ENCODE measurements around the gene USP47.

The USP47 gene

DNA sequence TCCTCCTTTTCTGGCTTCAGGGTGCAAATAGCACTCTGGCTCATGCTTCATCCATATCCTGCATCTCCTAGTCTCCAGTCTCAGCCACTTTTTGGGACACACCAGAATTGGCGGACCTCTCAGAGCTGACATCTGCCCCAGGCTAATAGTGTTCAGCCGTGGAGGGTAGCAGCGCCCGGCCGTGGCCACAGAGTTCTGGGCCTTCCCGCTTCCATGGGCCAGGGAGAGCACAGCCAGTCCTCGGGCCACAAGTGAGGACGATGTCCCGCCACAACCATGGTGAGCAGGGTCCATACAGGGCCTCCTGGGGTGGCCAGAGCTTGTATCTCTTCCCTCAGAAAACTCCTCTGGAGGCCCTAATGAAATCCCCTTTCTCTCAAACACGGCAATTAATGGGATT is 140.7 kb downstream of the USP47 start:
- DNase-seq (ENCODE audit: low spot score) = no peak

DNA sequence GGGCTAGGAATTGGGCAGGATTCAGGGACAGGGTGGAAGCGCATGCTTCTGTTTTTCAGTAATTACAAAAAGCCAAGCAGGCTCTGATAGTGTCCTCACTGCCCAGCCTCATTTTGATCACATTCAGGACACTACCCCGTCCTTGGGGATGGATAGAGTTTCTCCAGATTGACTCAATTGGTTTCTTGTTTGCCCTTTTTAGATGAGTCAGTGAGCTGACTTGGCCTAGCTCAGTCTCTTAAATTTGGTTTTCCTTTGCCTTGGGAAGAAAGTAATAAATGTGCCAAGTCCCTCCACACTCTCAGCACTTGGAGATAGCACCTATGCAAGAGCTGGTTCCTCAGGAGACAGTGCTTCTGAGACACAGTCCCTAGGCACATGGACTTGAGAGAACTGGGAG is 141.2 kb downstream of the USP47 start:
- DNase-seq (ENCODE audit: low spot score) = no peak

- no peak for DNase-seq (ENCODE audit: low spot score)
Observed at GRCh38 chr11:11983427-11983826, 141.7 kb downstream of the USP47 start.

- no peak for DNase-seq (ENCODE audit: low spot score)
Observed at GRCh38 chr11:11984563-11984962, 142.8 kb downstream of the USP47 start.

GRCh38 chr11:11985016-11985715 is 143.4 kb downstream of the USP47 start:
- no peak for DNase-seq (ENCODE audit: low spot score)

DNA sequence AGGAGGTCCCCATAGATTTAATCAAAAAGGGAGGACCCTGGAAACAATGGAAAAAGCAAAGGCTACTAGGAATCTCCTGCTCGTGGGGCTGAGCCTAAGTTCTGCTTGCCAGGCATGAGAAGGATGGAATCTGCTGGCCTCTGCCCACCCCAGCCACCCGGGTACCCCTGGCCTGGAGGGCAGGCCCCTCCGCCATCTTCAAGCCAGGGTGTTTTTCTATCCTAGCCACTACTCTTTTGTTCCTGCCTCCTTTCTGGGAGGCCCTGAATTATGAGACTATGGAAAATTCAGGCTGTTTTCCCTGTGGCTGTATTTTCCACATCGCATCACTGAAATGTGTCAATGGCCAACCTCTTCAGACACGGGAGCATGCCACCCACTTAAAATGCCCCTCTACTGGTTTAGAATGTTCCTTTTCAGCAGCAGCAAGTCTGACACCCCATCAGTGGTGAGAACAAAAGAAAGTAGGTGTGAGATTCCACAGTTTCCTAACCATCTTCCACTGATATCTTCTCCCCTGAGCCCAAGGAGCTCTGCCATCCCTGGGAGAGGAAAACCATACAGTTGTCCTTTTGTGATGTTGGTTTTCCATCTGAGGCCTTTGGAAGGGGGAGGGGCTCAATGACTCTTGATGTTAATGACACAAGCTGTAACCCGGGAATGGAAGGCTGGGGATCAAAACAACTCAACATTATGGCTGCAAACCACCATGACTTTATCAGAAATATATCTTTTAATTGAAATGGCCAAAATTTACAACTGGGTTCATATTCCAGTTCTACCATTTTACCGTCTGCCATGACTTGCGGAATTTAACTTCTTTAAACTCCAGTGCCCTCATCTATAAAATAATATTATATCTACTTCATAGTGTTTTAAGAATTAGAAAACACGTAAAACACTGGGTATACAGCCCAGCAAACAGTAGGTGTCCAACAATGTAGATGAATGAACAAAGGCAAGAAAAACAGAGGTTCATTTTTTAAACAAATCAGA is 144.5 kb downstream of the USP47 start:
- no peak for DNase-seq (ENCODE audit: low spot score)

DNA sequence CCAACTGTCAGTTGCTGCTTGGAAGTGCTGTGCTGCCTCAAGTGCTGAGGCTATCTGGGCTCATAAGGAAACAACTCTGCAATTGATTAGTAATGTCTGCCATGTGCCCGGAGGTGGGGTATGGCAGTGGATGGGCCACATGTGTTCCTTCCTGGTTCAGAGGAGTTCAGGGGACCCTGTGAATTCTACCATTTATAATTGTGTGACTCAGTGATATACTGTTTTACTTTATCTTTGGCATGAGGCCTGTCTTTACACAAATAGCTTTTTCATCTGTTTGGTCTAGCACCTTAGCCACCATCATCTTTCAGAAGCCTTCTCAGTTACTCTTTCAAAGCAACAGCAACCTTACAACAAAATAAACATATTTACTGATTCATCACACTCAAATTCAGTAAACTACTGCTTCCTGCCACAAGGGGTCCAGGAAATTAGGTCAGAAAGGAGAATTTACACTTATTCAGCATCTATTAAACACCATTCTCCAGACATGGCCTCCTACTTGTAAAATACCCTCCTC is 145.8 kb downstream of the USP47 start:
- no peak for DNase-seq (ENCODE audit: low spot score)

- no peak for DNase-seq (ENCODE audit: low spot score)
Observed at GRCh38 chr11:11988099-11988651, 146.4 kb downstream of the USP47 start.

- no peak for DNase-seq (ENCODE audit: low spot score)
Observed at GRCh38 chr11:11988681-11989261, 147.0 kb downstream of the USP47 start.

DNA sequence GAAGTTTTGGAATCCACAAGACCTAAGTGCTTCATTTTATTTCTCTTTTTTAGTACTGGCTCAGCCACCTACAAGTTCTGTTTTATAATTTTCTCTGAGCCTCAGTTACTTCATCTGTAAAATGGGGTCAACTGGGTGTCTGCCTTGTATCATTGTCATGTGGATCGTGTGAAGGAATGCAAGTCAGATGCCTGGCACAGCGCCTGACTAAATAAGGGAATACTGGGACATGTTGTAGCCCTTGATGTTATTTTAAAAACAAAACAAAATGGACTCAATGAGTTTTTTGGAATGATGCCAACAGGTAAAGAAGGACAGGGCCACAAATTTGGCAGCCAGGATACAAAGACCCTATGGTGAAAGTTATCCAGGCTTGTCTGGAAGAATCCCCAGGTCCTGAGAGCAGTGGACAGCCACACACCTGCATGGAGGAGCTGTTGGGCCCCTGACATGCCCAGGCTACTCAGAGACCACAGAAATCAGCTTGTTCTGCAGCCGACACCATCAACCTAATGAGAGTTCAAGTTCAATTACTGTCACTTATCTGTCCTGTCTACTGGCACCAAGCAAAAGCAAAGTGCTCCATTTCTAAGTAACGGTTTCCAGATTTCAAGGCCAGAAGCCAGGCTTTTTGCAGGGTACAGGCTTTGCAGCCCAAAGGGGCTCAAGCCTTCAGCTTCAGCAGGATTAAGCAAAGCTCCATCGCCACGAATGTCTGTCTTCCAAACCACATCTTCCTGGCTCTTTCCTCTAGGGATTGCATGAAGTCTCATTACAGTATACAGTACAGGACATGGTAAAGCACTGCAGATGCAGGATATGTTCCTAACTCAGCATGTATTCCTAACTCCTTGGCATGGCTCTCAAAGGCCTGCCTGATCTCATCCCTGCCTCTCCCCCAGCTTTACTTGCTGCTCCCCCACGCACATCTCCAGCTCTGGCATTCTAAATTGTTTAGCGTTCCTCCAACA is 148.3 kb downstream of the USP47 start:
- no peak for DNase-seq (ENCODE audit: low spot score)

GRCh38 chr11:11992257-11993212 is 150.8 kb downstream of the USP47 start:
- no peak for DNase-seq (ENCODE audit: low spot score)

DNA sequence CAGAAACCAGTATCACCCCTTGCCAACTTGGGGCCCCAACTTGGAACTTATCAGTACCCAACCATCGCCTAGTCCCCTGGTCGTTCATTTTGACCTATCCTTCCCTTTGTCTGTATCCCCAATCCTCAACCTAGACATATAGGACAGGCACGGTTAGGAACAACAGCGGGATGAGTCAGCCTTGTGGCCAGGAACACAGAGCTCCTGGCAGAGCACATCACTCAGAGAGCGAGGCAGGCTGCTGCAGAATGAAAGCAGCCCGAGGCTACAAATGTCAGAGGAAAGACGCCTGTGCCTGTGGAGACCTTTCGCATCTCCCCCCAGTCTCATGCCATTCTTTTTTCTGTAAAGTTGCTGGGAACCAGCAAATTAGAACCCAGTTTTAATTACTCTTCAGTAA is 152.1 kb downstream of the USP47 start:
- no peak for DNase-seq (ENCODE audit: low spot score)

DNA sequence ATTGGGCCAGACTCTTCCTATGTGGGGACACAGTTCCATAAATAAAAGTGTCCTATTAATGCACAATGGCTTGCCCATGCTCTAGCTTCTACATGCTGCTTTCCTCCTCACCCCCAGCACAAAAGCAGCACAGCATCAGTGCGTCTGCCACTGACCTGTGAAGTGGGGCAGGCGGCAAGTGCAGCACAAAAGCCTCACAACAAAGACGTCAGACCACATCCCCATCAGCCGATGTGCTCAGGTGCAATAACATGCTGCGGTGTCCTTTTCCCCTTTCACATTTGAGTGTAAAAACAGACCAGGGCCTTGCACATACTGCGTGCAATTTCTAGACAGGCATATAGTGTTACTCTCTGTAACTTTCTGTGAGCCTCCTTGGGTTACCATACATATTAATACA is 153.8 kb downstream of the USP47 start:
- no peak for DNase-seq (ENCODE audit: low spot score)

DNA sequence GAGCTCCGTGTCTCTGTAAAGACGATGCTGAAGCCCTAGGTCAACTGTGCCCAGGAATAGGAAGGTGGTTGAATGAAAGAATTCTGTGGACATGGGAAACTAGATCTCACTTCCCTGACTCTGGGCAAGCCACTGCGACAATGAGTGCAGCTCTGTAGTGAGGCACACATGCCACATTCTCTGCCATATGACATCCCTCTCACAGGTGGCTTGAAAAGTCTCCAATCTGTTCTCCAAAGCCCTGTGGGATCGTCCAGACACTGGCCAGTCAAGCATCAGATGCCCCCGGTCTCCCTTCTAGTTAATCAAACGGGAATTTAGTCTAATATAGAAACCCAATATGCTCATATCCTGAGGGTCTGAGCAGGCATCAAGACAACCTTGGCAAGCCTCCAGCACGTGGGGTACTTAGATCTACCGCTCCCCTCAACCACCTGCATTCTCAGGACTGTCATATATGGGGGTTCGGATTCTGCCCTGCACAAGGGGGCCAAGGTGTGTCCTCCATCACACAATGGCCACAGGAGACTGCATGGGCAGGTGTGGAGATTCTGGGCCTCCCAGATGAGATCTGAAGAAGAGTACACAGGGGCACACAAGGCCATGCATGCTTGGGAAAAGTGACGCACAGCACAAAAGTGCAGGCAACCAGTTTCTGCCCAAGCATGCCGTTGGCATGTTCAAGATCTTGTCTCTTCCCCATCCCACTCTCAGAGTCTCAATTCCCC is 154.7 kb downstream of the USP47 start:
- DNase-seq (ENCODE audit: low spot score) = no peak

DNA sequence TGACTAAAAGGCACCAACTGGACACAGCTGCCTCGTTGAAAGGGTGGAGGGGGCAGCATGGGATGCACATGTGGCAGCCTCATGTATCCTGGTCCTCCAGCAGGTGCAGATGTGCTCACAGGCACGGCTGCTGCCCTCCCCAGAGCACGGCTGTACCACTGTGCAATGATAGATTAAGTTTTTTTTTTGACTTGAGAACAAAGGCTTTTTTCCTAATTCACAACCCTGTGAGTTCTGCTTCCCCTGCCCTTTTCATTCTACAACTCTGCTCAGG is 155.2 kb downstream of the USP47 start:
- no peak for DNase-seq (ENCODE audit: low spot score)

- no peak for DNase-seq (ENCODE audit: low spot score)
Observed at GRCh38 chr11:11998091-11998781, 156.5 kb downstream of the USP47 start.

DNA sequence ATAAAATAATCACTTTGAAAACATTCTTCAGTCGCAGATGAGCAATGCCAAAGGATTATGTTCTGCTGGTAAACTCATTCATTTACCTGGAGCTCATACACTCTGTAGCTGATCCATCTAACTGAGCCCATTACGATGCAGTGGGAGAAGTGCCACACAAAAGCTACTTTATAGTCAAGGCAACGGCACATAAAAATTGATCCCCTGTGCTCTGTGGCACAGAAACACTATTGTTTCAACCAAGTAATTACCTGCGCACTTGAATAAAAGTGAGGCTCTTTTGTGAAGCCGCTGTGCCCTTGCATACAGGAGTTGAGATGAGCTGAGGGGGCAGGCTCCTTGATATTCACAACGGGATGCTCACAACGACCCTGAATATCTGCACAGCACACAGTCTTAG is 159.4 kb downstream of the USP47 start:
- no peak for DNase-seq (ENCODE audit: low spot score)

DNA sequence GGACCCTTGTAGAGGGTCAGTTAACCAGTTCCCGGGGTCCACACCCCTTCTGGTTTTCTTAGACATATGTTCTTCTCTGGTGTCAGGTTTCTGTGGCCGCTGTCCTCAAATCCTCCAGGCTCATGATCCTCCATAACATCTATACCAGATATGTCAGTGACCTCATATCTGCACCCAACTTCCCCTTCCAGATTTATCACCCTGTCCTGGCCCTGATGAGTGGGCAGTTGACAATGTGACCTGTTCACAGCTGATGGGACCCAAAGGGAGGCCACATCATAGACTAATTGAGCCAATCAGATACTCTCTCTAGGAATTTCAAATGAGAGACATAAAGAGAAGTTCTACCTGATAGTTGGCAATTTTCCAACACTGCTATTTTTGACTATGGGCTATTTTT is 161.6 kb downstream of the USP47 start:
- DNase-seq (ENCODE audit: low spot score) = no peak

GRCh38 chr11:12003815-12004214 is 162.0 kb downstream of the USP47 start:
- no peak for DNase-seq (ENCODE audit: low spot score)
